ENCODE data around the gene MSH5. TPM values are rescaled to one million over a fixed set of nuclear protein-coding genes. Genes with fewer than 3 reads are reported as not detected.
A peak's percentile ranks its signal among the peaks of the same experiment; 100 is the strongest.

MSH5 gene
- total RNA-seq, 1 experiment from 2014 or later: 51.0 TPM

- Histone ChIP-seq H3K9me3 (no peaks in the 10 kb centered on the region), H3K27me3 (replicated peaks; ENCODE audit: control insufficient read depth, insufficient read depth, low read length) (no peaks in the 10 kb centered on the region), H3K36me3 (ENCODE audit: control insufficient read depth, insufficient read depth, low read length) (peaks cover 6% of the 10 kb centered on the region), H3K4me1 (peaks cover 34% of the 10 kb centered on the region), H3K4me3 (ENCODE audit: low read depth, low read length) (no peak overlapping the region)
- Mint-ChIP-seq H3K9me3 (ENCODE audit: unreplicated experiment) (no peaks in the 10 kb centered on the region), H3K27me3 (ENCODE audit: insufficient read depth, unreplicated experiment) (no peaks in the 10 kb centered on the region), H3K4me3 (ENCODE audit: unreplicated experiment) (peak overlapping the region; percentile 74), H3K4me1 (ENCODE audit: low read depth, unreplicated experiment) (peaks cover 23% of the 10 kb centered on the region), H3K36me3 (ENCODE audit: insufficient read depth, unreplicated experiment) (peaks cover 57% of the 10 kb centered on the region), H3K27ac (ENCODE audit: unreplicated experiment) (peak overlapping the region; percentile 94)
- no TSS peak for BruUV-seq (replicated peaks)
- no peak for DNase-seq
- POLR2A ChIA-PET: interaction anchor here (0.6 to 2.0 kb wide), 10 partner anchors 11 to 230 kb away, joined by 3 to 9 read pairs (median 4); partner anchors contain the start of genes ABHD16A, C6orf47, DDAH2 and HSPA1A
- CTCF ChIA-PET: interaction anchor here (0.6 to 1.3 kb wide), 4 partner anchors 9 to 124 kb away, joined by 3 to 4 read pairs (median 4); partner anchors contain the start of genes HSPA1A, HSPA1L and LY6G5C
- no peak for TF ChIP-seq CTCF (IDR thresholded peaks at IDR 0.05; ENCODE audit: insufficient read depth in 1 of 2, low read depth in 1 of 2, low read length in 1 of 2, severe bottlenecking in 1 of 2, unreplicated experiment in 1 of 2)
- intact Hi-C loops (cut with micrococcal nuclease; ENCODE audit: unreplicated experiment): no loop called here
Observed at GRCh38 chr6:31691078-31691463, 48.7 kb upstream of the MSH5 start.

GRCh38 chr6:31691564-31692108 is 48.2 kb upstream of the MSH5 start:
- Mint-ChIP-seq H3K27ac (ENCODE audit: unreplicated experiment) (peak overlapping the region; percentile 94), H3K4me3 (ENCODE audit: unreplicated experiment) (peak overlapping the region; percentile 74), H3K4me1 (ENCODE audit: low read depth, unreplicated experiment) (peaks cover 27% of the 10 kb centered on the region), H3K27me3 (ENCODE audit: insufficient read depth, unreplicated experiment) (no peaks in the 10 kb centered on the region), H3K36me3 (ENCODE audit: insufficient read depth, unreplicated experiment) (peaks cover 58% of the 10 kb centered on the region), H3K9me3 (ENCODE audit: unreplicated experiment) (no peaks in the 10 kb centered on the region)
- H3K4me1 ChIP-seq: peaks cover 34% of the 10 kb centered on the region
- intact Hi-C loops (cut with micrococcal nuclease; ENCODE audit: unreplicated experiment): no loop called here
- no TSS peak for BruUV-seq (replicated peaks)
- POLR2A ChIA-PET: interaction anchor here (1.1 to 2.0 kb wide), 5 partner anchors 11 to 136 kb away, joined by 3 to 9 read pairs (median 4); partner anchors contain the start of genes ABHD16A, C6orf47, HSPA1A and HSPA1B
- no peak for DNase-seq
- no peaks in the 10 kb centered on the region for H3K27me3 ChIP-seq (replicated peaks; ENCODE audit: control insufficient read depth, insufficient read depth, low read length)
- H3K9me3 ChIP-seq: no peaks in the 10 kb centered on the region
- H3K36me3 ChIP-seq (ENCODE audit: control insufficient read depth, insufficient read depth, low read length): peaks cover 6% of the 10 kb centered on the region
- no peak for TF ChIP-seq CTCF (IDR thresholded peaks at IDR 0.05; ENCODE audit: insufficient read depth in 1 of 2, low read depth in 1 of 2, low read length in 1 of 2, severe bottlenecking in 1 of 2, unreplicated experiment in 1 of 2)
- no peak overlapping the region for H3K4me3 ChIP-seq (ENCODE audit: low read depth, low read length)
- CTCF ChIA-PET: interaction anchor here (0.6 kb wide), 1 partner anchor 9 kb away, joined by 3 read pairs; no protein-coding TSS in a partner anchor

GRCh38 chr6:31692353-31692752 is 47.5 kb upstream of the MSH5 start:
- no TSS peak for BruUV-seq (replicated peaks)
- peaks cover 37% of the 10 kb centered on the region for H3K4me1 ChIP-seq
- no peaks in the 10 kb centered on the region for H3K9me3 ChIP-seq
- H3K4me3 ChIP-seq (ENCODE audit: low read depth, low read length): no peak overlapping the region
- H3K27me3 Mint-ChIP-seq (ENCODE audit: insufficient read depth, unreplicated experiment): no peaks in the 10 kb centered on the region
- H3K4me1 Mint-ChIP-seq (ENCODE audit: low read depth, unreplicated experiment): peaks cover 34% of the 10 kb centered on the region
- peaks cover 9% of the 10 kb centered on the region for H3K36me3 ChIP-seq (ENCODE audit: control insufficient read depth, insufficient read depth, low read length)
- H3K27me3 ChIP-seq (replicated peaks; ENCODE audit: control insufficient read depth, insufficient read depth, low read length): no peaks in the 10 kb centered on the region
- no peak for DNase-seq
- intact Hi-C loops (cut with micrococcal nuclease; ENCODE audit: unreplicated experiment): no loop called here
- H3K9me3 Mint-ChIP-seq (ENCODE audit: unreplicated experiment): no peaks in the 10 kb centered on the region
- no peak for TF ChIP-seq CTCF (IDR thresholded peaks at IDR 0.05; ENCODE audit: insufficient read depth in 1 of 2, low read depth in 1 of 2, low read length in 1 of 2, severe bottlenecking in 1 of 2, unreplicated experiment in 1 of 2)
- H3K36me3 Mint-ChIP-seq (ENCODE audit: insufficient read depth, unreplicated experiment): peaks cover 62% of the 10 kb centered on the region
- CTCF ChIA-PET: interaction anchor here (0.7 kb wide), 1 partner anchor 99 kb away, joined by 3 read pairs; no protein-coding TSS in a partner anchor
- H3K27ac Mint-ChIP-seq (ENCODE audit: unreplicated experiment): peak overlapping the region; percentile 2
- no peak overlapping the region for H3K4me3 Mint-ChIP-seq (ENCODE audit: unreplicated experiment)
- POLR2A ChIA-PET: interaction anchor here (1.5 to 1.9 kb wide), 2 partner anchors 123 to 135 kb away, joined by 3 to 4 read pairs; partner anchors contain the start of genes HSPA1A, HSPA1B and HSPA1L

Data from Caco-2 (cell line).